Measurements from ENCODE around the gene RPL22. TPM values are rescaled to one million over a fixed set of nuclear protein-coding genes. Genes with fewer than 3 reads are reported as not detected.

The RPL22 gene
- total and polyA plus RNA-seq, 2 of the 8 experiments (the other 6 are each of a cell fraction or from before 2014, with no cell fraction given) = 133 to 521 TPM

GRCh38 chr1:6137758-6138157 is 61.6 kb downstream of the RPL22 start:
- 82% methylated on average over 5 of the region's 5 CpGs; no CpG with 5 or more reads in 1 of the 2 experiments for WGBS, 2 experiments (ENCODE audit: extremely low coverage in 1 of 2, insufficient coverage in 1 of 2, insufficient read length in 1 of 2, insufficient replicate concordance in 2 of 2, low coverage in 1 of 2, low lambda C conversion rate in 2 of 2, missing lambda C conversion rate in 1 of 2)
- Histone ChIP-seq H3K14ac (ENCODE audit: insufficient read length) (no peak overlapping the region), H2BK12ac (ENCODE audit: low read depth, low read length) (no peak overlapping the region), H3K4me3 (ENCODE audit: extremely low read depth in 1 of 4, insufficient read depth in 2 of 4, low read depth in 3 of 4, low read length in 4 of 4) (no peak overlapping the region), H3K79me2 (ENCODE audit: control insufficient read depth in 1 of 2, insufficient read depth in 2 of 2, low read length in 2 of 2) (no peaks in the 10 kb centered on the region), H2BK20ac (ENCODE audit: low read length) (no peak overlapping the region), H2BK120ac (replicated peaks; ENCODE audit: low read depth, low read length) (no peak overlapping the region), H2BK15ac (ENCODE audit: low read length) (no peak overlapping the region), H3K79me1 (ENCODE audit: low read depth, low read length) (no peaks in the 10 kb centered on the region), H3K4ac (replicated peaks; ENCODE audit: insufficient read length, low read depth, low read length) (no peak overlapping the region), H3K18ac (ENCODE audit: extremely low read depth, low read length) (no peak overlapping the region), H2BK5ac (ENCODE audit: low read depth, low read length) (no peak overlapping the region), H3K36me3 (ENCODE audit: control insufficient read depth in 2 of 4, insufficient read depth in 4 of 4, low read length in 3 of 4) (no peaks in the 10 kb centered on the region), H4K20me1 (replicated peaks in 1 of 2; ENCODE audit: control insufficient read depth in 1 of 2, insufficient read depth in 2 of 2, low read length in 2 of 2) (no peaks in the 10 kb centered on the region), H3K23me2 (ENCODE audit: low read depth, low read length) (no peaks in the 10 kb centered on the region), H2AFZ (ENCODE audit: low read length) (no peak overlapping the region), H2AK5ac (ENCODE audit: low read depth, low read length) (no peak overlapping the region), H3K9me3 (ENCODE audit: insufficient read depth in 2 of 2, low read depth in 1 of 2, low read length in 1 of 2) (no peaks in the 10 kb centered on the region; a peak in 1 of 4 replicates), H3K9ac (replicated peaks in 1 of 4; ENCODE audit: extremely low read depth in 1 of 4, low read depth in 3 of 4, low read length in 3 of 4) (no peak overlapping the region), H3K4me1 (replicated peaks in 1 of 4; ENCODE audit: control insufficient read depth in 3 of 4, insufficient read depth in 4 of 4, low read length in 3 of 4) (no peaks in the 10 kb centered on the region; a peak in 1 of 7 replicates), H3K27me3 (replicated peaks in 1 of 4; ENCODE audit: control insufficient read depth in 3 of 4, extremely low read depth in 1 of 4, insufficient read depth in 3 of 4, low read length in 3 of 4) (no peaks in the 10 kb centered on the region; a peak in 1 of 7 replicates), H4K91ac (replicated peaks; ENCODE audit: insufficient read length, low read length) (no peak overlapping the region), H3K4me2 (ENCODE audit: insufficient read depth in 1 of 2, low read depth in 2 of 2, low read length in 2 of 2) (no peak overlapping the region), H3K23ac (ENCODE audit: insufficient read length) (no peak overlapping the region), H3K27ac (ENCODE audit: low read depth, low read length) (no peak overlapping the region), H4K8ac (ENCODE audit: extremely low read depth, insufficient read depth, low read length) (no peak overlapping the region), H3K56ac (replicated peaks; ENCODE audit: insufficient read length, low read depth, low read length) (no peak overlapping the region), H4K5ac (ENCODE audit: insufficient read length, low read depth, low read length) (no peak overlapping the region)
- FAIRE-seq (no peak), DNase-seq (ENCODE audit: low read depth in 1 of 2, low spot score in 2 of 2) (no peak)
- POLR2A ChIA-PET (ENCODE audit: partially characterized antibody) = interaction anchor here (1.7 kb wide), 1 partner anchor 39 kb away, joined by 4 read pairs; no protein-coding TSS in a partner anchor
- TF ChIP-seq HDAC2 (IDR thresholded peaks at IDR 0.05; ENCODE audit: borderline replicate concordance in 1 of 2, low read depth in 2 of 2, low read length in 2 of 2) (no peak), RAD21 (IDR thresholded peaks at IDR 0.05 in 1 of 2, conservative IDR thresholded peaks at IDR 0.05 in 1 of 2; ENCODE audit: low read depth in 2 of 2, low read length in 2 of 2) (peak in 1 of 2 experiments; percentile 41; a peak in 3 of 4 replicates), CTCF (IDR thresholded peaks at IDR 0.05; ENCODE audit: control extremely low read depth in 1 of 3, insufficient read depth in 1 of 3, low read depth in 1 of 3, low read length in 3 of 3) (peak in 2 of 3 experiments; percentile 31 to 35; a peak in 2 of 4 replicates)
- CTCF ChIA-PET (ENCODE audit: partially characterized antibody) = interaction anchor here (0.8 to 4.0 kb wide), 15 partner anchors 10 to 146 kb away, joined by 3 to 16 read pairs (median 3); no protein-coding TSS in a partner anchor
